A549 (cell line): ENCODE results near the gene ZFHX3. TPM values are rescaled to one million over a fixed set of nuclear protein-coding genes. Genes with fewer than 3 reads are reported as not detected.

Experiments used
- ATAC-seq, 2 experiments: fragments of 200-7000 bp in 1 of 2; fragments of >200 bp in 1 of 2; cut with Nextera tagmentation in 1 of 2; cut with Tn5 transposase in 1 of 2; 3 replicates each; pipeline versions ENCODE4 v1.8.0 to v1.9.1; 2018 to 2020; ENCODE audit warnings: mild to moderate bottlenecking in 1 of 2, moderate library complexity in 1 of 2
- CTCF ChIA-PET: fragments of 300-600 bp; sonication (Branson Sonifier 250); formaldehyde crosslinking; extraction: SDS; loops from one replicate; lab custom pipeline; 2021; ENCODE audit warnings: antibody characterized with exemption, inconsistent platforms; lab: Yijun Ruan, JAX
- POLR2A ChIA-PET: fragments of 350-600 bp; formaldehyde crosslinking; extraction: SDS; loops from one replicate; lab custom pipeline; 2021; ENCODE audit warnings: antibody characterized with exemption, inconsistent platforms; lab: Yijun Ruan, JAX
- DNase-seq, 2 experiments: peaks; one replicate each; pipeline versions ENCODE4 v3.0.0 to v3.0.0-alpha.2; 2011 to 2016; ENCODE audit warnings: low read depth in 1 of 2, low spot score in 1 of 2
- FAIRE-seq: peaks from 2 replicates; lab custom pipeline; 2011; peaks lifted over from hg19 to GRCh38; lab: Jason Lieb, UNC
- H3K27ac ChIP-seq, 2 experiments: fragments of >200 bp; sonication (Bioruptor Twin); formaldehyde crosslinking; 3 replicates each; pipeline ENCODE4 v1.5.1; 2016 to 2017
- H3K4me1 ChIP-seq: fragments of >200 bp; sonication (Bioruptor Twin); formaldehyde crosslinking; 3 replicates; pipeline ENCODE4 v1.6.1; 2016
- H3K4me2 ChIP-seq: fragments of >200 bp; sonication (Bioruptor Twin); formaldehyde crosslinking; 3 replicates; pipeline ENCODE4 v1.6.1; 2016
- H3K4me3 ChIP-seq: fragments of >200 bp; sonication (Bioruptor Twin); formaldehyde crosslinking; 3 replicates; pipeline ENCODE4 v1.5.1; 2016
- H3K9me3 ChIP-seq: fragments of >200 bp; sonication (Bioruptor Twin); formaldehyde crosslinking; 3 replicates; pipeline ENCODE4 v1.6.1; 2016
- BHLHE40 ChIP-seq: IDR thresholded peaks from 2 replicates; pipeline ENCODE4 v1.6.1; 2012; ENCODE audit warnings: low read depth, low read length, inconsistent platforms
- CBX8 ChIP-seq: fragments of 200-600 bp; sonication (generic); IDR thresholded peaks from 2 replicates; pipeline ENCODE4 v1.6.1; 2016
- CHD2 ChIP-seq: fragments of 150-350 bp; IDR thresholded peaks from 2 replicates; pipeline ENCODE4 v1.6.1; 2014; ENCODE audit warnings: low read length; ENCODE audit not compliant: partially characterized antibody
- EP300 ChIP-seq, 2 experiments: fragments of >200 bp; sonication (Bioruptor Twin); formaldehyde crosslinking; IDR thresholded peaks; 2 replicates in 1 of 2; 3 replicates in 1 of 2; pipeline ENCODE4 v1.6.1; 2016 to 2017
- FOXS1 ChIP-seq: fragments of 250-450 bp; sonication (Bioruptor Pico); IDR thresholded peaks from 2 replicates; pipeline ENCODE4 v1.5.0; 2020; ENCODE audit warnings: mild to moderate bottlenecking, moderate library complexity
- HDAC2 ChIP-seq: fragments of 200-600 bp; sonication (generic); IDR thresholded peaks from 2 replicates; pipeline ENCODE4 v1.6.1; 2016
- HOXB5 ChIP-seq: fragments of 250-450 bp; sonication (Bioruptor Pico); IDR thresholded peaks from 2 replicates; pipeline ENCODE4 v1.5.0; 2020; ENCODE audit warnings: mild to moderate bottlenecking, moderate library complexity
- JUN ChIP-seq, 2 experiments: fragments of >200 bp; sonication (Bioruptor Twin); formaldehyde crosslinking; IDR thresholded peaks; 2 replicates in 1 of 2; 3 replicates in 1 of 2; pipeline ENCODE4 v1.6.1; 2016 to 2017
- KDM1A ChIP-seq: fragments of 200-600 bp; sonication (generic); IDR thresholded peaks from 2 replicates; pipeline ENCODE4 v1.6.1; 2016; ENCODE audit warnings: low read depth, mild to moderate bottlenecking
- MAFK ChIP-seq: fragments of 450-650 bp; IDR thresholded peaks from 2 replicates; pipeline ENCODE4 v1.6.1; 2014; ENCODE audit not compliant: partially characterized antibody
- MYC ChIP-seq: IDR thresholded peaks from 2 replicates; pipeline ENCODE4 v1.6.1; 2012; ENCODE audit warnings: mild to moderate bottlenecking, inconsistent platforms, low read length, improper control_type of control experiment, borderline replicate concordance
- PHF8 ChIP-seq: fragments of 200-600 bp; sonication (generic); IDR thresholded peaks from 2 replicates; pipeline ENCODE4 v1.6.1; 2016; ENCODE audit warnings: low read depth, mild to moderate bottlenecking, antibody characterized with exemption, moderate library complexity, borderline replicate concordance
- POLR2A ChIP-seq: IDR thresholded peaks from 2 replicates; pipeline ENCODE4 v1.6.1; 2012; ENCODE audit warnings: mild to moderate bottlenecking, low read length
- RCOR1 ChIP-seq: fragments of 150-350 bp; IDR thresholded peaks from 2 replicates; pipeline ENCODE4 v1.6.1; 2014; ENCODE audit warnings: antibody characterized with exemption, low read length, low read depth
- REST ChIP-seq: fragments of 200-600 bp; sonication (generic); IDR thresholded peaks from 2 replicates; pipeline ENCODE4 v1.6.1; 2016; ENCODE audit warnings: antibody characterized with exemption, mild to moderate bottlenecking, moderate library complexity
- SREBF2 ChIP-seq: fragments of 450-650 bp; IDR thresholded peaks from 2 replicates; pipeline ENCODE4 v1.6.1; 2014; ENCODE audit warnings: mild to moderate bottlenecking, moderate library complexity
- ZFP36 ChIP-seq: fragments of 450-650 bp; IDR thresholded peaks from 2 replicates; pipeline ENCODE4 v1.6.1; 2014; ENCODE audit warnings: borderline replicate concordance; ENCODE audit not compliant: partially characterized antibody
- WGBS: methylation state at CpG from one replicate; pipeline ENCODE4 v1.1.6; 2017; ENCODE audit errors: missing lambda C conversion rate; 5-methylcytosine and 5-hydroxymethylcytosine counted together
- polyA plus RNA-seq, 4 experiments: library from polyadenylated mRNA; depleted of rRNA in 3 of 4; stranded (reverse); fragments of >200 nt; fragmentation: RNase III in 1 of 4; extraction: RNeasy Plus Mini Kit Qiagen cat#74134 plus additional on column Dnase treatment in 1 of 4; gene quantifications; 2 replicates in 3 of 4; 3 replicates in 1 of 4; pipeline ENCODE4 v1.2.3, GENCODE V29; 2011 to 2017
- TF ChIP-seq, protein P1 (sequence below): fragments of 250-450 bp; sonication (Bioruptor Pico); IDR thresholded peaks from 2 replicates; pipeline ENCODE4 v1.5.0; 2020; ENCODE audit warnings: low read depth, mild to moderate bottlenecking, moderate library complexity
- TF ChIP-seq, protein P2 (sequence below): fragments of 450-650 bp; IDR thresholded peaks from 2 replicates; pipeline ENCODE4 v1.6.1; 2014; ENCODE audit warnings: antibody characterized with exemption

The ZFHX3 gene
- polyA plus RNA-seq, 2 of the 4 experiments (the other 2 are of a cell fraction): 3.9 to 6.5 TPM

DNA sequence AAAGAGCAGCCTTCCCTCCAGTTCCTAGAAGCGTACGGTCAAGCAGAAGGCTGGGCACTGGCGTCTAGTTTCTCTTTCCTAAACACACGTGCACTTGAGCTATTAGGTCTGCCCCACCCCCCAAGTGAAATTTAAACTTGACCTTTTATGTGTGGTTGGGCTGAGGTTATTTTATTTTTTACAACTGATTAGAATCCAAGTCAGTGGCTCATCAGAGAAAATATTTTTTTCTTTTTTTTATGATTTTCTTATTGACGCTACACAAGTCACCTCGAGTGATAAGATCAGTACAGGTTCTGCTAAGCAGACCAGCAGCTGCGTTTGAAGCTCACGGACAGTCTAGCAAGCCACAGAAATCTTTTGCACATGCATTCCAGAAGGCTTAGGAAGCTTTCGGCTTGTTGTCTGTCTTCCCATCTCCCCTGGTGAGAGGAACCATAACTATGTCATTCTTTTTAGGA is 95.1 kb downstream of the ZFHX3 start:
- DNase-seq: no peak
- FAIRE-seq: no peak
- WGBS: 87% methylated on average over 9 of the region's 9 CpGs
- no peaks in the 10 kb centered on the region for H3K9me3 ChIP-seq
- H3K4me1 ChIP-seq: no peaks in the 10 kb centered on the region
- H3K27ac ChIP-seq: no peak overlapping the region
- H3K4me3 ChIP-seq: no peak overlapping the region
- no peak overlapping the region for H3K4me2 ChIP-seq
- TF ChIP-seq CHD2 (no peak), FOXS1 (CRISPR knock-in tag) (no peak), BHLHE40 (no peak), REST (no peak), JUN (IDR thresholded peaks at IDR 0.05) (no peak), HOXB5 (no peak), POLR2A (no peak), MYC (no peak), RCOR1 (no peak), SREBF2 (no peak), EP300 (IDR thresholded peaks at IDR 0.05) (no peak)
- TF ChIP-seq, protein P1, sequence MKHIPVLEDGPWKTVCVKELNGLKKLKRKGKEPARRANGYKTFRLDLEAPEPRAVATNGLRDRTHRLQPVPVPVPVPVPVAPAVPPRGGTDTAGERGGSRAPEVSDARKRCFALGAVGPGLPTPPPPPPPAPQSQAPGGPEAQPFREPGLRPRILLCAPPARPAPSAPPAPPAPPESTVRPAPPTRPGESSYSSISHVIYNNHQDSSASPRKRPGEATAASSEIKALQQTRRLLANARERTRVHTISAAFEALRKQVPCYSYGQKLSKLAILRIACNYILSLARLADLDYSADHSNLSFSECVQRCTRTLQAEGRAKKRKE (CRISPR knock-in tag): no peak
- TF ChIP-seq, protein P2, sequence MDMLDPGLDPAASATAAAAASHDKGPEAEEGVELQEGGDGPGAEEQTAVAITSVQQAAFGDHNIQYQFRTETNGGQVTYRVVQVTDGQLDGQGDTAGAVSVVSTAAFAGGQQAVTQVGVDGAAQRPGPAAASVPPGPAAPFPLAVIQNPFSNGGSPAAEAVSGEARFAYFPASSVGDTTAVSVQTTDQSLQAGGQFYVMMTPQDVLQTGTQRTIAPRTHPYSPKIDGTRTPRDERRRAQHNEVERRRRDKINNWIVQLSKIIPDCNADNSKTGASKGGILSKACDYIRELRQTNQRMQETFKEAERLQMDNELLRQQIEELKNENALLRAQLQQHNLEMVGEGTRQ: no peak
- ATAC-seq: no peak
- POLR2A ChIA-PET: no interaction called here
- CTCF ChIA-PET: interaction anchor here (0.5 to 2.8 kb wide), 3 partner anchors 14 to 120 kb away, joined by 3 to 13 read pairs (median 5); no protein-coding TSS in a partner anchor

DNA sequence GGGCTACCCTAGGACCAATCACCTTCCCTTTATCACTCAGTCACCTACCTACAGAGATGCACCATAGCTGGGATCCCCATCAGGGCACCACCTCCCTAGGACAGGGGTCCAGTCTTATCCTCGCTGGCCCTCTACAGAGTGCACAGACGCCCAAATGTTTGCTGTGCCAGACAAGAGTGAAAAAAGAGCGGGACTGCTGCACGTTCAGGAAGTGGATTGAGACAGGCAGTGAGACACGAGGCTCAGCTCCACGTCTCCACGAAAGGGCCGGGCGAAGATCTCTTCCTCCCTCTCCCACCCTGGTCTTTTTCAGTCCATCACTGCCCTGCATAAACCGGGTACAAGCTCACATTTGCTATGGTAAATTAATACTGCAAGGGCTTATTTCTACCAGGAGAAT is 95.5 kb downstream of the ZFHX3 start:
- Histone ChIP-seq H3K4me2 (no peak overlapping the region), H3K9me3 (no peaks in the 10 kb centered on the region), H3K4me1 (no peaks in the 10 kb centered on the region), H3K4me3 (no peak overlapping the region), H3K27ac (no peak overlapping the region)
- ChIA-PET CTCF (interaction anchor here (0.5 to 2.8 kb wide), 5 partner anchors 13 to 120 kb away, joined by 3 to 13 read pairs (median 5); no protein-coding TSS in a partner anchor), POLR2A (no interaction called here)
- TF ChIP-seq HDAC2: no peak
- TF ChIP-seq ZFP36: no peak
- TF ChIP-seq PHF8: no peak
- no peak for TF ChIP-seq CBX8
- no peak for TF ChIP-seq KDM1A
- no peak for TF ChIP-seq MAFK
- no peak for TF ChIP-seq CHD2
- TF ChIP-seq, protein P1 (CRISPR knock-in tag): no peak
- no peak for TF ChIP-seq MYC
- no peak for TF ChIP-seq RCOR1
- TF ChIP-seq, protein P2: no peak
- no peak for DNase-seq
- ATAC-seq: no peak; a peak in 1 of 6 replicates
- WGBS: 93% methylated on average over 10 of the region's 10 CpGs
- FAIRE-seq: no peak
